Activated CD4-positive, alpha-beta T cell treated with anti-CD3 and anti-CD28 coated beads, Interleukin-2, amount 50 U/mL, for 16 hours (primary cell): Measurements from ENCODE around the gene CADM1.

ENCODE experiments used
- DNase-seq: peaks from one replicate; pipeline ENCODE4 v3.0.0-alpha.2; 2020

The CADM1 gene

DNA sequence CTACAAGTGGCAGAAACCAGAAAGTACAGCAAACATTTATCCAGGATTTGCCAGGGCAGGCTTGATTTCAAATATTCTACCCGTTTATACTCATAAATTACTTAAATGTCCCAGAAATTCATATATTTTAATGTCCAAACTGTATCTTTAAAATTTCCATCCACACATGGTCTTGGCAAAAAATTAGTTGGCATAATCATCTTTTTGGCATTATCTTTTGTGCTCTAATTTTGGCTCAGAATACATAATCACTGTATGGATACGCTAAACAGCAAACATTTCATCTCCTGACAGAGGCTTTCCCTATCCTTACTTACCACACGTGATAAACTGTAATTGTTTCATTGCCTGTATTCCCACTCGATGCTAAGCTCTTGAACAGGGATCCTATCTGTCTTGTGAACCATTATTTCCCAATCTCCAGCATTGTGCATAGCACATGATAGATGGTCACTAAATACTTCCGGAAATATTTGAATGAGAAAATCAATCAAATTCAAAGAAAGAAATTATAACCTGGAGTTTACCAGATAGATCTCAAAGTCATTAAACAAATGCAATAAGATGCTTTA lies 64.2 kb downstream of the CADM1 start:
- no peak for DNase-seq

DNA sequence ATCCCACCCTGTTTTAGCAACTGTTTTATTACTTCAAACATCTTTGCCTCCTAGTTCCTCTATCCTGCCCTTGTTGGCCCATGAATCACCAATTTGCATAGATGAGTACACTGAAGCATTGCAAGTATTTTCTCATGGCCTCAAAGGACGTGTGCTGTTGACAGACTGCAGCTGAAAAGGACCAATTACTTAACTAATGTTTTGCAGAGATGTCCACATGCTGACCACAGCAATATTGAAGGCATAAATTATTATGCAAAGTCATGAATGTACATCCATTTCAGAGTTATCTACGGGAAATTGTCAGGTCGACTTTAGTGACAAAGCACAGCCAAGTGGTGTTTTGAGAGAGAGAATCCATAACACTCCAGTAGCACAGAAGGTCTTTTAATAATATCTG lies 64.8 kb downstream of the CADM1 start:
- DNase-seq = no peak

DNA sequence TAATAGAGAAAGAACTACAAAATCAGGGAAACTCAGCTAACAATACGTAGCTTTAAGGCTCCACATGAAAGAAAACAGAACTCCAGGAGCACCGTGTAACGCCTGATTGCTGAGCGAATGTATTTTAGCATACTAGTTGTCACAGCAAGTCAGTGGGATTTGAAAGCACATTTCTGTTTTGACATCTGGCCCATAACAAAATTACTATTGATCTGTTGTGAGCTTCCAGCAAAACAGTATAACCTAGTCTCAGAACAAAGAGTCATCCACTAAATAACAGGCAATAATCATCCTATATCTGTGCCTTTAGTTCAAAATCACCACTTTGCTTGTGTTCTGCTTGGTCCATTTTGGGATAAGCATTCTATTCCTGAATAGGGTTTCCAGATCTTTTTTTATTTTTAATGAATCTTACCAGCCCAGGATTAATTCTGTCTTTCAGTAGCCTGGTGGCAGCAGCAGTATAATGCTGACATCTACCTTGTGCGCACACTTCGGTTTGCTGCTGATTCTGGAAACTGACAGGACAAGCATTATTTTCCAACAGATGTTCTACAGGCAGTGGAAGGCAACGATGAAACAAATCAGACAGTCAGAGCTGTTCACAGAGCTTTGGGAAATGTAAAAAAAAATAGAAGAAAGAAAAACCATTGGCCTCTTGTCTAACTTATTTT lies 66.2 kb downstream of the CADM1 start:
- no peak for DNase-seq

DNA sequence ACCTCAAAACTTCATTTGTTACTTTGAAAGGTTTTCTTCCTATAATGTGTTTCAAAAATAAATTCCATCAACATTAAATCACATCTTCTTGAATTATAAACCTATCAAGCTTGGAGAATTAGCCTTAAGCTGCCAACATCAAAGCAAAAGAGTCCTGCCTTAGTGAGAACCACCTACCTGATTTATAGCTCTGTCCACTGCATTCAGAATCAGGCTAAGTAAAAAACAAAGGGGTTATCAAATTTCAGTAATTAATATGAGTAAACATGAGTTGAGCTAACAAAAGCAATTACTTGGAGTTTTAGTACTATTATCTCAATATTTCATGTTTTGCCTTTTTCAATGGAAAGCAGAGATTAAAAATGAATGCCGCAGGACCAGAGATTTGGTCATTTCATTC lies 73.9 kb downstream of the CADM1 start:
- DNase-seq = no peak

DNA sequence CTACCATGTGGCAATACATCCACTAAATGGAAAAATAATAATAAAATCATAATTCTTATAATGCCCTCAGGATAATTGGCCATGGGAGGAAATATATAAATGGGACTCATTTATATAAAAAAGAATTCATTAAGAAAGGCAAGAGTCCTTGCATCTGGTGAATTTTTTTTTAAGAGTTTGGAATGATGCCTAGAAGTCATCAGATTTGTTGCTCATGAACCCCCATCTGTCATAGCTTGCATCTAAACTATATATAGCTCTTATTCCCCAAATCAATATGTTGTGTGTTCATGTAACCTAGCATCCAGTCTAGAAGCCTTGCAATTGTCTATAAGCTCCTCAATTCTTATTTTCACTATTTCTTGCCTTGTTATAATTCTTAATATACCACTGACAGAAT lies 75.9 kb downstream of the CADM1 start:
- no peak for DNase-seq

DNA sequence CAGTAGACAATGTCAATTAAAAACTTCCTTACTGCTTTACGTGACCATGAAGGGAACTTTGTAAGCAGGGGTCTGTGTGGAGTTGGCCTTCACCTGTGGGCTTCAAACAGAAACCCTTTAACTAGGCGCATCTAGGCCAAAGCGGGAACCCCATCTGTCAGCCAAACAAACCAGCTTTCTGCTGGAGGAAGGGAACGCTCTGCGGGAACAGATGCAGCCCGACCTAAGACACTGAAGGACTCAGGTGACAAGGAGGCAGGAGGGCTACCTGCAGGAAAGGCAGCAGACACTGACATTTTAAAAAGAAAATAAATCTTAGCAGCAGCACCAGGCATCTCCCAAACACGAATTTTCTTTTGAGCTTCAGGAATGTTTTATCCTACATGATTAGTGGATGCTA lies 78.4 kb downstream of the CADM1 start:
- DNase-seq = no peak

DNA sequence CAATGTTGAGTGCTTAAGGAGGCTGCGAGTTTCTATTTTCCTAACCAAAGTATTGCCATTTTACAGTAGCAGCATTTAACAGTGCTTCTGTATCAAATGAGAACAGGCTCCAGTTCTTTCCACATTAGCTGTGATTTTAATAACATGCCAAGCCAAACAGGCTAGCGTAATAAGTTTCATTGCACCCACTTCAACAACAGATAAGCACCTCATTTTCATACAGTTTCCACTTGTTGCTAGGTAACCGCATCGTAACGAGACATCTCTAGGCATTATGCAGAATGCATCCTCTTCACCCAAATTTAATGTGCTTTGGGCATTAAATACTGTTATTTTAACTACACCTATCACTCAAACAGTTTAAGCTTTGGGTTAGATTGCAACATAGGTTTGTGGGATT lies 79.0 kb downstream of the CADM1 start:
- DNase-seq = no peak

DNA sequence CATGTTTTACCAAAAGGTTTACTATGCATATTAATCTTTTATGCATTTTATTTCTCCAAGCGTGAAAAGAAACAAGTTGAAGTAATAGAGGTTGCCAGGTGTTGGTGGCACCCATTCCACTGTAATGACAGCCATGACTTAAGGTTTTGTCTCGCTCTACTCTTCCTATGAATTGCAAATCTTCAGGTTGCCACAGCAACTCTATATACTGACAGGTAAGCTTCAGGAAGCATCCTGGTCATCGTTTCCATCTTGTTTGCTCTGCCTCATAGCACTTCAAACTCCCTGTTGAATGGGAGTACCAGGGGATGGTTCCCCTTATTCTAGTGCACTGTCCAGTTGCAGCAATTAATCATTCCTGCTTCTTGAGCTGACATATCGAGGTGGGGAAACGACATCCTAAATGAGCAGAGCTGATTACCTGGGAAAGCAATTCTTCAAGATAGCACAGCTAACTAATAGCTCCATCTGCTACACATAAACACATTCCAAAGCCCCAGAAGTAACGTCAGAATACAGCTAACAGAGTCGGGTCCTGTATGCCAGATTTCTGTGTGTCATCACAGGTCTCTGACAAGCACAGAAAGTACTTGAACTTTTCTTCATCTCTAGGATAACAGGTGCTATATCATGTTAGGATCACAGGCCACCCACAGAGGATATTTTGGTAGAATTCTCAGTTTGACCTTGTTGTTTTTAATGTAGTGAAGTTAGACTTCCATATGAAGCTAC lies 80.3 kb downstream of the CADM1 start:
- DNase-seq = no peak

DNA sequence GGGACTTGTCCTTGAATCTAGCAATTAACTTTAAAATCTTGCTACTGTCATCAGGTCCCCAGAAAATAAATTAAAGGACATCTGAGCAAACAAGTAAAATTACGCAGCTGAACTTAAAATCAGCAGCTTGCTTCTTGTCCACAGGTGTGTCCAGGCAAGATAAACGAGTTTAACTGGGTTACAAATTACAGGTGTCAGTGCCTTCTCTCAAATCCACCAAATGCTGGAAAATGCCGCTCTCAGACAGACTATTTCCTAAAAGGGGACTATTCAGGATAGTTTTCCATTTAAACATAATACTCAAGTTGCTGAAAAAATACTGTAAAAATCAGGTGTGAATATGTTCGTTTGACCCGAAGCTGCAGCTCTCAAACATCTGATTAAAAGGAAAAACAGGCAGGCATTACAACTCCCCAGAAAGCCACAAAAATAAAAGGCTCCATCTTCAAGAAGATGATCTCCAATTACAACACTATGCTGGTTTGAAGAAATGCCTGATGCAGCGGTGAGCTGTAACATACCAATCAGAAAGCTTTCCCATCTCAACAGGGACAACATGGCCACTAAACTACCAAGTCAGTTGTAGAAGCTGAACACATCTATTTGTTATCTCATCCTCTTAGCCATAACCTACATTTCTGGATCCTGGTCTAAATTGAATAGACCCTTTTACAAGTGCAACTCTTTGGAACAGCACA lies 82.1 kb downstream of the CADM1 start:
- DNase-seq = no peak

DNA sequence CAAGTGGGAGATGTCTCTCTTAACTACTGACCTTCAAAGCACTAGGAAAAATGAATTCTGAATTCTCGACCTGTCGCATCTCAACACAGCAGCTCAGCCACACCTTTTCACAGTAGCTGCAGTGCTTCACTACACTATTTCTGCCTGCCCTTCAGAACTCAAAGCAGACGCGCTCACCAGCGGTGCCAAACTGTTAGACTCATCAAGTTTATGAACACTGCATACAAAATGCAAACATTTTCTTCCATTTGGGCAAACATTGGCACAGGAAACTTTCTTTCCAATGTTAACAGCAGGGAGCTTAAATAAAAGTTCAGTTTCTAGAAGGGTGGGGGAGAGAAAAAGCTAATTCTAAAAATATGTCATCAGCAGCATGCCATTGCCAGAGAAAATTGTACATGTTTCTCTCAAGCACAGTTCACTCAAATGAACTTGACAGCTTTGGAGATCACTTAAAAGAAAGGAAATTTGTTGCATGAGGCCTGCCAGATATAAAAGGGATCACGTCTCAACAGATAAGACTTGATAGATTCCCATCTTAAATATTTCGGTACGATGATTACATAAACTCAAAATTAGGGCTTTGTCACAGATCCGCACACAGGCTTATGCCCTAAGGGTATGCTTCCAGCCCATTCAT lies 82.7 kb downstream of the CADM1 start:
- no peak for DNase-seq

DNA sequence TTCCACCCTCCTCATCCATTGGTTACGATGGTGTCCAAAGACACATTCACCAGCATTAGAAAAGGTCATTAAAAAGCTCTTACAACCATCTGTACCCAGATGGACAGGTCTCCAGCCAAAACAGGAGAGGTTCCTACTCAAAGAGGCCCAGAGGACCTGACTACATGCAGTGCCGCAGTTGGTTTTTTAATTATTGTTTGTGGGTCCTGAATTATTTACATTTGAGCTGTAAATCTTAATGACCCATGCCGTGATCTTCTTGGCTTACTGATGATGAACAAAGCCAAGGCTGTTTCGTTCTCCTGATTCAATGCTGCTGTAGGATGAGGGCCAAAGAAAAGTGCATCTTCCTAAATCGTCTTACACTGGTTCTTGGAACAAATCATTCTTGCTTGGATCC lies 83.7 kb downstream of the CADM1 start:
- DNase-seq = no peak

DNA sequence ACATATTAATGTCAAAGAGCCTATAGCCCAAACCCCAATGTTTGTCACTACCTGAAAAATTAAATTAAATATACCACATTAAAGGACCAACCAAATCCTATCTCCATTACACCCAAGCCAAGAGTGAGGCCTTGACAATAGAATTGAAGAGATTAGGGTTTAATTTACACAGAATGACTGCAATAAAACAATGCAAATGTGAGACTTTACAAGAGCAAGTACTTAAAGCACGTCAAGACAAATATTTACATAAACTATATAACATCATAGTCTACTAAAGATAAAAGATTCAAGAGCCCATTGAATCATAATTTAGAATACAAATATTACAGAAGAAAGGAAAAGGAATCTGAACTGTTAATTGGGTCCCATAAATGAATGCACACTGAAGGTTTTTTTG lies 85.6 kb downstream of the CADM1 start:
- no peak for DNase-seq

DNA sequence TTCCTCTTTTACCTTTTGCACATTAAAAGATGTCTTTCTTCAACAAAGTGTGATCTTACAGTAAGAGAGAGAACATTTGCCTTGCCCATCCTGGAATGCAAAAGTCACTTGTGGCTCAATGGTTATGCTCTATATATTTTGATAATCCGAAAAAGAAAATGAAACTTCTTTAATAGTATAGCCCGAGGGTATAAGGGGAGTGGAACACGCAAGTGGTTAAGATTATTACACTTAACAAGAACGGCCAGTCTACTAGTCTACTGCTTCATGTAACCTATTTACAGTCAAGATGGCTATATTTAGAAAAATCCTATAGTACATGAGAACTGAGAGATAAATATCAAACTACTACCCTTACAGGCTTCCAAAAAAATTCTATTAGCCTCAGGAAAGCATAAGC lies 86.1 kb downstream of the CADM1 start:
- DNase-seq = no peak

DNA sequence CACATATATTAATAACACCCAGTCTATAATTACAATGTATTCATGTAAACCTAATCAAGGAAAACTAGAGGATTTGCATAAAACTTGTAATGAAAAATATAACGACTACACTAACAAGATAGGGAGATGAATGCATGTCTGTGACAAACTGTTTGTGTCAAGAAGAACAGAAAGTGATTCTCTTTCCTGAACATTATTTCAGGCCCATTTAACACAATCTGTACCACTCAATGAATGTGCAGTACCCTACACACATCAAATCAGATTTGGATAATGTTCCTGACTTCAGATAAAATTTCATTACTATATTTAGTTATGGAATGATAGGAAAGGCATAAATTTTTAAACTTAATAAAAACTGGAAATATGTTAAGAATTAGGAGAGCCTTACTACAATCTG lies 93.1 kb downstream of the CADM1 start:
- no peak for DNase-seq

DNA sequence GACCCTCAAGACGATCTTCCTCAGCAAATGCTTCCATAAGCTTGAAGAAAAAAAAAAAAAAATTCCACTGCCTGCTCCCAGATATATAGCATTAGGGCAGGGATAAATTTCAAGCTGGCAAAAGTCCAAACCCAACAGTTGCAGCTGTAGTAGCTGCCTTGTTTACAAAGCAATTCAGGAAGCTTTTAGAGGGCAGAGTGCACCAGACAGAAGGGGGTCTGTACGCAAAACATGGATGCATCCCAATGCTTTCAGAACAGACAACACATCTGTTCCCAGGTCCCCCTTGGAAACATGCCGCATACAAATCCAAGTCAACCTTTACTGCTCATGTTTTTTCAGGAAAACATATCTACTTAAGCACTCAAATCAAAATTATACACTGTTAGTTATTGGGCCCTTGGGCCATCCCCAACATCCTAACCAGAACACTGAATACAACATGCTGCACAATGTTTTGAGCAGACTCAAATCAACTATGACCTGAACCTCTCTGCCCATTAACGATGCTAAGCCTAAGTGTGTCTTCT lies 94.5 kb downstream of the CADM1 start:
- no peak for DNase-seq

DNA sequence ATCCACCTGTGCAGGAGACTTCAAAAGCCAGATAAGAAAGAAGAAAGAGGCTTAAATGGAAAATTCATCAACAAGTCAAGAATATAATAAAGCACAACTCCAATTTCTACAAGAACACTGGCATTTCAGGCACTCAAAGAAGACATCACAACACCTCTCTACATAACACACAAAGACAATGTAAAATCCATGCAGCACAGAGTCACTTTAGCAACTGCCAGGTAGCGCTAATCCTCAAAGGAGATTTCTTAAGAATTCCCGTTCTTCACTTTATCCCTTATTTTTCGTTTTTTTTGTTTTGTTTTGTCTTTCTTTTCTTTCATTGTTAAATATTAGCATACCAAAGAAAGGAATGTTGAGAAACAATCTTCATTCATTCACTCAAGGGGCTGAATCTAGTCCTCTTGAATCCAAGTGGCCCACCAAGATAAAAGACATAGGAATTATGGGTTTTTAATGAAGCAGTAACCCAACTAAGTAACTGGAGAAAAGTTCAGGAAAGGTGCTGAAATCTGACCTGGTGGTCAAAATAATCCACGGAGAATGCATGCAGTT lies 95.0 kb downstream of the CADM1 start:
- no peak for DNase-seq

DNA sequence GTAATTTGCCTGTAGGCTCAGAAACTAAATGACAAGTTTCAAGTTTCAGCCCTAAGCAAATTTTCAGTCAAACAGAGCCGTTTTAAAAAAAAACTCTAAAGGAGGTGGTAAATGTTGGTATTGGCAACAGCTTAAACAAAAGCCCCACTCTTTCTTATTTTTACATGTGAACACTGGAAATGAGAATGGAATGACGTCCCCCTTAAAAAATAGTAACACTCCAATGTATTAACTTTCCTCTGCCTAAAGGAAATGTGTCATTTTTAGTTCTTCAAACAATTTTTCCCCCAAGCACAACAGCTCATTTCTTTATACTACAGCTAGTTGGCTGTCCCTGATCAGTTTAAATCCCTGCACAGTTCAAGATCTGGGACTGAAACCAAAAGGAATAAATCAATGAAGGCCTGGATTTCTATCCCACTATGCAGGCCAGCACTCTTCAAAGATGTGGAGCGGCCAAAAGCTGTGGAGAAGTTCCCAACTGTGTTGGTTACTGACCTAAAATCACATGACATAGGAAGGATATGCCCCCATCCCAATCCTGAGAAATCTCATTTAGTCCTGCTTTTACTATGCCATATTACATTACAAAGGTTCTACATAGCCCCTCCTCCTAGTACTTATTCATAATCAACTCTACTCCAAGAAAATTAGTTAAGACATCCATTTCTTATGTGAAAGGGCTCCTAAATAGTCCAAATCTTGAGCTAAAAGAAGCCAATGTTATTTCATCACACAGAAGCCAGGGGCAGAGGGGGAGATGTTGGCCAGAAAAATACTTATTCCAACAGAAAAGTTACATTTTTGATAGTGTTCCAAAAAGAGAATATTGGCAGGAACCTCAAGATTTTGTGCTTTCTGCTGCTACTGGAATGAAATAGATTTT lies 95.9 kb downstream of the CADM1 start:
- DNase-seq = no peak

DNA sequence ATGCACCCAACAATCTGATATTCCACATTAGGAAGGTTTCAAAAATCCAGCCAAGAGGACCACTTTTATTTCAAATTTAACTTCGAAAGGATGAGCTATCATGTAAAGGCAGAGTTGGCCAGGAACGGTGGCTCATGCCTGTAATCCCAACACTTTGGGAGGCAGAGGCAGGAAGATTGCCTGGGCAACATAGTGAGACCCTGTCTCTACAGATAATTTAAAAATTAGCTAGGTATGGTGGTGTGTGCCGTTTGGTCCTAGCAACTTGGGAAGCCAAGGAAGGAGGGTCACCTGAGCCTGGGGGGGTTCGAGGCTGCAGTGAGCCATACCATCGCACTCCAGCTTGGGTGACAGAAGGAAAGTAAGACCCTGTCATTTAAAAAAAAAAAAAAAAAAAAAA lies 96.7 kb downstream of the CADM1 start:
- DNase-seq = no peak

DNA sequence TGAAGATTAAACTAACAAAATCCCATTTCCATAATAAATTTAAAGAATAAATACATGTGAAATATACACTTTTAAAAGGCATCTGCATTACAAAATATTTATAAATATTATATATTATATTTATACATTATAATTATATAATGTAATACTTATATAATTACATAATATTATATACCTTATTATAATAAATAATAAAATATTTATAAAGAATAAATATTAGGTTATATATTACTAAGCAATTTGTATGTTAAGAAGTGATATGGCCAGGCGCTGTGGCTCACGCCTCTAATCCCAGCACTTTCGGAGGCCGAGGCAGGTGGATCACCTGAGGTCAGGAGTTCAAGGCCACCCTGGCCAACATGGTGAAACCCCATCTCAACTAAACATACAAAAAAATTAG lies 97.8 kb downstream of the CADM1 start:
- DNase-seq = no peak

DNA sequence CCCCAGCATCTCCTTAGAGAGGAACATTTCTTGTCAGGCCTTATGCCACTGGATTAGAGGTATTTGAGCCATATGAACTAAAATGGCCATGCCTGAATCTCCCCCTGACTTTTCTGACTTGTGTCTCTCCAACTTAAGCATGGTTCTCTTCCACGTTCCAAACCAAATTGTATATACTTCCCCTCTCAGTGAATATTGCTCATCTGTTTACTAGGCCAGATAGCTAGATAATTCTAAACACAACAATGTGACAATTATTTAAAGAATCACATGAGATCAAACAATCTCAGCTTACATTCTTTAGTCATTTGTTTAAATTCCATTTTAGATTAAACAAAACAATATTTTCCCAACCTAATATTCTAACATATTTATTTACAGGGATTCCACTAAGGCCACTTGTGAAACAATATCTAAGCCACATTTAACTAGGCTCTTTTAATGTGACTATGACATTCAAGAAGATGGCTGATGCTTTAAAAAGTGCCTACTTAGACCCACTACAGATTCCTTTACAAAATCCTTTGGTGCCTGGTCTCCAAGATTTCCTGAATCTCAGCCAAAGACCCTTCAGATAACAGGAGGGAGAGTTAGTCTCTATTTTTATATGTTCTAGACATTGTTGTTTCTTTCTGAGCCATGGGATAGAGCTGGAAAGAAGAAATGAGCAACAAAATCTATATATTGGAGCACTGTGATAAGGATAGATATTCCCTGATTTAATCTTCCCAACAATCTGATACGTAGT lies 105.7 kb downstream of the CADM1 start:
- no peak for DNase-seq

DNA sequence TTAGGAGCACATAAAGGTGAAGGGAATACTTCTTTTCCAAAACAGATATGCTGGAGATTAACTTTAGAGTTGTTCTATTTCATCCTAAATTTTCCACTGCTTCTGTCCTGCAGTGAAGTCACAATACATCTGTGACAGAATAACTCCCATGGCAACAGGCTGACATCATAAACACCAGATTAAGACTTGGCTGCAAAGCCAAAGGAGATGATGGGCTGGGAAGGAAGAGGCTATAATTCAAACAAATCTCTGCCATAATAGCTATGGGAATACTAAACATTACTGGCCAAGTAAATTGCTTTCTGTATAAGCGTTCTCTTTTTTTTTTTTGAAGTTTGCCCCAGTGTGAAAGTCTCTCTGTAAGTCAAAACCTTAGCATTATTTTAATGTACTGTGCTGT lies 107.7 kb downstream of the CADM1 start:
- no peak for DNase-seq
